PC-3 (cell line): ENCODE data around the gene DNM2.

Experiments
- CTCF ChIP-seq: fragments of 300-600 bp; sonication (generic); conservative IDR thresholded peaks from 2 replicates; pipeline ENCODE4 v1.5.1; 2017; ENCODE audit warnings: antibody characterized with exemption, low read depth, mild to moderate bottlenecking, low read length
- EZH2phosphoT487 ChIP-seq: fragments of 300-600 bp; sonication (generic); IDR thresholded peaks from 2 replicates; pipeline ENCODE4 v1.6.1; 2018; ENCODE audit warnings: mild to moderate bottlenecking, antibody characterized with exemption, low read length, borderline replicate concordance

GRCh38 chr19:10760273-10760944, 42.5 kb downstream of the DNM2 start:
- TF ChIP-seq CTCF = no peak
- TF ChIP-seq EZH2phosphoT487 = no peak
